Activated B cell treated with CpG ODN at 0.5 μM for 24 hours (primary cell): ENCODE results near the gene ABCG1. TPM values are rescaled to one million over a fixed set of nuclear protein-coding genes. Genes with fewer than 3 reads are reported as not detected.

Source experiments
- ATAC-seq: fragments of 200-7000 bp; cut with Tn5 transposase; one replicate; pipeline ENCODE4 v1.10.0; 2021; ENCODE audit warnings: low read depth, mild to moderate bottlenecking, moderate library complexity
- CTCF ChIA-PET: fragments of 350-600 bp; sonication (Branson Sonifier 250); formaldehyde crosslinking; loops from one replicate; lab custom pipeline; 2021; ENCODE audit warnings: antibody characterized with exemption; lab: Charles Lee
- POLR2A ChIA-PET: fragments of 350-600 bp; sonication (Branson Sonifier 250); formaldehyde crosslinking; loops from one replicate; lab custom pipeline; 2021; ENCODE audit warnings: antibody characterized with exemption; lab: Charles Lee
- DNase-seq: peaks from one replicate; pipeline ENCODE4 v3.0.0; 2022
- H3K27ac Mint-ChIP-seq: one replicate; pipeline ENCODE4 v1.8.0; 2020; ENCODE audit warnings: mixed read lengths
- H3K27me3 Mint-ChIP-seq: one replicate; pipeline ENCODE4 v1.8.0; 2021; ENCODE audit warnings: mixed read lengths
- H3K36me3 Mint-ChIP-seq: one replicate; pipeline ENCODE4 v1.8.0; 2021; ENCODE audit warnings: low read depth, mixed read lengths
- H3K4me1 Mint-ChIP-seq: one replicate; pipeline ENCODE4 v1.8.0; 2021; ENCODE audit warnings: mixed read lengths
- H3K4me3 Mint-ChIP-seq: one replicate; pipeline ENCODE4 v1.8.0; 2020; ENCODE audit warnings: mild to moderate bottlenecking, mixed read lengths
- H3K9me3 Mint-ChIP-seq: one replicate; pipeline ENCODE4 v1.8.0; 2020; ENCODE audit warnings: mixed read lengths
- CTCF ChIP-seq: fragments of 200-600 bp; IDR thresholded peaks from one replicate; pipeline ENCODE4 v1.8.0; 2022; ENCODE audit warnings: antibody characterized with exemption, mild to moderate bottlenecking
- intact Hi-C: fragments of 100-400 bp; cut with micrococcal nuclease; formaldehyde crosslinking; loops from one replicate; pipeline ENCODE4 v1.15.1; 2024
- total RNA-seq: library from RNA; stranded (reverse); gene quantifications from 2 replicates; pipeline ENCODE4 v1.2.3, GENCODE V29; 2022

Gene ABCG1
- total RNA-seq, 1 donor from 2014 or later = 3.4 TPM

DNA sequence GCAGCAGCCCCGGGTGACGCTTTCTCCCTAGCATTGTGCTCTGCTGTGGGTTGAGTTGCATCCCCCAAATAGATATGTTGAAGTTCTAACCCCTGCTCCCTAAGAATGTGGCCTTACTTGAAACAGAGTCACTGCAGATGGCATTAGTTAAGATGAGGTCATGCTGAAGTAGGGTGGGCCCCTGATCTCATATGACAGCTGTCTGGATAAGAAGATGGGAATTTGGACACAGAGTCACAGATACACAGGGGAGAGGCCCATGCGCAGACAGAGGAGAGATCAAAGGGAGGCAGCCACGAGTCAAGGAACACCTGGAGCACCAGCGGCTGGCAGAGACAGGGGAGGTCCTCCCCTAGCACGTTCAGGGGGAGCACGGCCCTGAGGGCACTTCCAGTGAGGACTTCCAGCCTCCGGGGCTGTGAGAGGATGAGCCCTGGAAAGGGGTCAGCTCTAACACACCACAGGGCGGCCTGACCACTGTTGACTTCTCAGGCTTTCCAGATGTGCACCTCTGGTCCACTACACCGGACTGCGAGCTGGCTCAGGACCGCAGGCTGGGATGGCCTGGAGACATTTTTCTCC lies 46.4 kb downstream of the ABCG1 start:
- Mint-ChIP-seq H3K4me3 (no peak overlapping the region), H3K27me3 (no peaks in the 10 kb centered on the region), H3K27ac (no peak overlapping the region), H3K36me3 (peaks cover 22% of the 10 kb centered on the region), H3K9me3 (no peaks in the 10 kb centered on the region), H3K4me1 (peaks cover 36% of the 10 kb centered on the region)
- ATAC-seq = no peak
- POLR2A ChIA-PET = no interaction called here
- DNase-seq = no peak
- intact Hi-C loops = no loop called here
- CTCF ChIA-PET = no interaction called here
- no peak for TF ChIP-seq CTCF

DNA sequence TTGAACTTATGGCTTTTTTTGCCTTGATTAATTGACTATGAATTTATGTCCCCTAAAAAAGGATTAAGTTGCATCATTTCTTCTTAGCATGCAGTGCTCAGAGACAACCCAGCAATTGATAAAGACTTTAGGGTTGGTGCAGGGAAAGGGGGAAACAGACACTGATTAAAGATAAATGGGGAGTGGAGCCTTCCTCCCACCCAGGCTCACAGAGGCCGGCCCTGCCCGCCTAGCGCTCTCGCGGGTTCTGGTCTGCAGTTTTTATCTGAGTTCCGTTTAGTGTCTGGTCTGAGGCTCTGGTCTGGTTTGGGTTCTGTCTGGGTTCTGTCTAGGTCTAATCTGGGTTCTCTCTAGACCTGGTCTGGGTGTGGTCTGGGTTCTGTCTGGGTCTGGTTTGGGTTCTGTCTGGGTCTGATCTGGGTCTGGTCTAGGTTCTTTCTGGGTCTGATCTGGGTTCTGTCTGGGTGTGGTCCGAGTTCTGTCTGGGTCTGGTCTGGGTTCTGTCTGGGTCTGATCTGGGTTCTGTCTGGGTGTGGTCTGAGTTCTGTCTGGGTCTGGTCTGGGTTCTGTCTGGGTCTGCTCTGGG lies 48.1 kb downstream of the ABCG1 start:
- CTCF ChIA-PET = no interaction called here
- H3K4me3 Mint-ChIP-seq = peak overlapping the region; percentile 7
- no peak for ATAC-seq
- no peak overlapping the region for H3K27ac Mint-ChIP-seq
- DNase-seq = no peak
- no peaks in the 10 kb centered on the region for H3K9me3 Mint-ChIP-seq
- peaks cover 27% of the 10 kb centered on the region for H3K36me3 Mint-ChIP-seq
- POLR2A ChIA-PET = no interaction called here
- intact Hi-C loops = no loop called here
- no peak for TF ChIP-seq CTCF
- H3K27me3 Mint-ChIP-seq = no peaks in the 10 kb centered on the region
- H3K4me1 Mint-ChIP-seq = peaks cover 36% of the 10 kb centered on the region

- intact Hi-C loops = no loop called here
- CTCF ChIA-PET = interaction anchor here (0.9 to 2.5 kb wide), 4 partner anchors 10 to 181 kb away, joined by 3 to 15 read pairs (median 9); no protein-coding TSS in a partner anchor
- TF ChIP-seq CTCF = no peak
- Mint-ChIP-seq H3K27ac (peak overlapping the region; percentile 24), H3K4me1 (peaks cover 36% of the 10 kb centered on the region), H3K4me3 (no peak overlapping the region), H3K27me3 (no peaks in the 10 kb centered on the region), H3K36me3 (peaks cover 42% of the 10 kb centered on the region), H3K9me3 (no peaks in the 10 kb centered on the region)
- POLR2A ChIA-PET = interaction anchor here (0.6 to 0.7 kb wide), 2 partner anchors 9 to 110 kb away, joined by 3 to 4 read pairs; no protein-coding TSS in a partner anchor
- ATAC-seq (peak; percentile 14), DNase-seq (no peak)
These were observed 50.4 kb downstream of the ABCG1 start for GRCh38 chr21:42269386-42269785.

DNA sequence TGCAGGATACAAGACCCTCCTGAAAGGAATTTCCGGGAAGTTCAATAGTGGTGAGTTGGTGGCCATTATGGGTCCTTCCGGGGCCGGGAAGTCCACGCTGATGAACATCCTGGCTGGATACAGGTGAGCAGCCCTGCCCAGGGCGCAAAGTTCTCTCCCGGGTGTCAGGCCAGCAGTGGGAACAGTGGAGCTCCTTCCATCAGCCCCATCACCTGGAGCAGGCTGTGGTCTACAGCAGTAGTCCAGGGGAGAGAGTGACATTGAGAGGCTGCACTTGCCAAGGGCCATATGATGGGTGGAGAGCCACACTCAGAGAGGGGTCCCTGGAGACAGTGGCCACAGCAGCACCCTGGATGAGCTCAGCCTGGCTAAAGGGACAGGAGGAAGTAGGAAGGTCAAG lies 52.1 kb downstream of the ABCG1 start:
- H3K27me3 Mint-ChIP-seq = no peaks in the 10 kb centered on the region
- H3K9me3 Mint-ChIP-seq = no peaks in the 10 kb centered on the region
- H3K27ac Mint-ChIP-seq = no peak overlapping the region
- H3K4me1 Mint-ChIP-seq = peaks cover 35% of the 10 kb centered on the region
- POLR2A ChIA-PET = interaction anchor here (0.6 kb wide), 1 partner anchor 103 kb away, joined by 6 read pairs; no protein-coding TSS in a partner anchor
- peaks cover 49% of the 10 kb centered on the region for H3K36me3 Mint-ChIP-seq
- DNase-seq (no peak), ATAC-seq (no peak)
- no peak for TF ChIP-seq CTCF
- no peak overlapping the region for H3K4me3 Mint-ChIP-seq
- CTCF ChIA-PET = interaction anchor here (2.5 kb wide), 2 partner anchors 12 to 107 kb away, joined by 9 to 15 read pairs; no protein-coding TSS in a partner anchor
- intact Hi-C loops = no loop called here

DNA sequence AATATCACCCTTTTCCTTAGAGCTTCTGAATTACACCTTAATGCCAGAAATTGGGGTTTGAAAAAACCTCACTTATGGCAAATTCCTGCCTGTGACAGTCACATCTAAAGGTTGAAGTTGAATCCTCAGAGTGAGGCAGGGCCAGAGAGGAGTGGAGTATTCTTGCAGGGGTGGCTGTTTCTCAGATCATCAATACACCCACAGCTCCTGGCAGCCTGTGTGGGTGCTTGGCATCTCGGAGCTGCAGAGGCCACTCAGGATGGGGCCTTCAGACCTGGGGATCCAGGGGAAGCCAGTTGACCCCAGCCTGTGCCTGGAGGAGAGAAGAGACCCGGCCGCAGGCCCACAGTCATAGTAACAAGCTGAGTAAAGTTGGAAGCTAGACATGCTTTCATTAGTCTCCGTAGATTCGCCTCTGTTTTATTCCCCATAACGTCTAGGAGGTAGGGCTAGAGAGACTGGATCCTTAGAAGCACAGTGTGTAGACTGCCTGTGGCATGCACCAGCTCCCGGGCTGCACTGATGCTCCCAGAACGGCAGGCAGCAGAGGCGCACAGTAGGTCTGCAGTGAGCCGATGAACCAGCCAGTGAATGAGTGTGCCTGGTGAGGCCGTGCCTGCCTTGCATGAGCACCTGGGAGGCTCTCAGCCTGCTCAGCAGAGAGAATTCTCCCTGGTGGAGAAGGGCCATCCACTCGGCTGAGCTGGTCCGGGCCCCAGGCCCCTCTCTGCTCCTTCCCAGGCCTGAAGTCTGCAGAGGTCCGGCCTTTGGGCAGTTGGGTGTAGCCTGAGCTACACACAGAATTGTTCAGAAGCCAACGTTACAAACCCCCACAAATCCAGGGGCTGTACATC lies 53.4 kb downstream of the ABCG1 start:
- POLR2A ChIA-PET = no interaction called here
- Mint-ChIP-seq H3K27ac (no peak overlapping the region), H3K36me3 (peaks cover 55% of the 10 kb centered on the region)

More for the DNA sequence above, 53.4 kb downstream of the ABCG1 start:
- DNase-seq (no peak), ATAC-seq (no peak)
- CTCF ChIA-PET = no interaction called here
- no peaks in the 10 kb centered on the region for H3K9me3 Mint-ChIP-seq
- no peaks in the 10 kb centered on the region for H3K27me3 Mint-ChIP-seq
- intact Hi-C loops = no loop called here
- TF ChIP-seq CTCF = no peak
- H3K4me3 Mint-ChIP-seq = no peak overlapping the region
- peaks cover 24% of the 10 kb centered on the region for H3K4me1 Mint-ChIP-seq
